Non-pigmented ciliary epithelial cell (primary cell): ENCODE measurements around the gene NAA20.

Source experiments
- DNase-seq: peaks from one replicate; pipeline ENCODE4 v3.0.0-alpha.2; 2010; ENCODE audit warnings: low read depth

Gene NAA20

GRCh38 chr20:20019123-20019522 is 2.0 kb downstream of the NAA20 start:
- no peak for DNase-seq

- no peak for DNase-seq
Measured at GRCh38 chr20:20020908-20021307, 3.7 kb downstream of the NAA20 start.

GRCh38 chr20:20021835-20022234 is 4.7 kb downstream of the NAA20 start:
- DNase-seq = no peak

DNA sequence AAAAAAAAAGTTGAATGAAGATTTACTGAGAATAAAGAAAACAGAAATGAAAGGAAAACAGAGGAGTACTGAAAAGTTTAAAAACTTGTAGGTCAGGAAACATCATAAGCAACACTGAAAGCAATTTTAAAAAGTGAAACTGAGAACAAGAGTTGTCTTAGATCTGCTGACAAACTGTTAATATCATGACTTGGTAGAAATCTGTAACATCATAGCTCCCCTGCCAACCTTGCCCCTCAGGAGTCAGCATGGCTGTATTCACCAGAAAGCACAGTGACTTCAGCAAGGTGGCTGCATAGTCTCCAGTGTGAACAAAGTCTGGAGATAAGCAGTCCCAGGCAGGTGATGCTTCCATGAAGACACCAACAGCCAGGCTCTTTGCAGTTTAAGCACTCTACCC is 5.3 kb downstream of the NAA20 start:
- no peak for DNase-seq

DNA sequence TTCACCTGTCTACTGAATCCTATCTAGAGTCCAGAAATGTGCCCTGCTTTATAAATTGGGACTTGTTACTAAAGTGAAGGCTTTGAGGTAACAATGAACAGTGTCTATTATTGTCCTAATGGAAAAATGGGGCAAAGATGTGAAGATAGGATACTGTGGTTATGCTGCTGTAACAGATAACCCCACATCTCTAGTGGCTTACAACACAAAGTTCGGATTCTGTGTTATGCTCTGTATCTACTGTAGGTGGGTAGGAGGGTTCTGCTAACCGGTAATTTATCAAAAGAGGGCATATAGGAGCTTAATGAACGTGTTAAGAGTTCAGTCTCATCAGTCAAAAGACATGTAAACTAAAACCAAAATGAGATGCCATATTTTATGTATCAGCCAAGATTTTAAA is 6.2 kb downstream of the NAA20 start:
- no peak for DNase-seq

DNA sequence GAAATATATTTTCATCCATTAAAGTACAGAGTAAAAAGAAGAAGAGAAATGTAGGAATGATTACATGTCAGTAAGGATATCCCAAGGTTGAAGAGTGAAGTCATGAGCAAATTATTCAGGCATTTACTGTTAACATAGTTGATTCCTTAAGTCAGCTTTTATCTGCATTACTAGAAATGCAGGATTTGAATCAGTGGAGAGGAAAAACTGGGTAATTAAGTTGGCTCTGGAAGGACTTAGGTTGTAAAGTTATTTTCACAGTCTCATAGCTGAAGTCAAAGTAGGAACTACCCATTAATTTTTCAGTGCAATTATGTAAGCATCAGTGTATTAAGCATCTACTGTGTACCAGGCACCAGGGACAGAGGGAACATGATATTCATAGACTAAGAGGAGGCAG is 7.8 kb downstream of the NAA20 start:
- DNase-seq = no peak

- no peak for DNase-seq
Measured at GRCh38 chr20:20027284-20027683, 10.1 kb downstream of the NAA20 start.

DNA sequence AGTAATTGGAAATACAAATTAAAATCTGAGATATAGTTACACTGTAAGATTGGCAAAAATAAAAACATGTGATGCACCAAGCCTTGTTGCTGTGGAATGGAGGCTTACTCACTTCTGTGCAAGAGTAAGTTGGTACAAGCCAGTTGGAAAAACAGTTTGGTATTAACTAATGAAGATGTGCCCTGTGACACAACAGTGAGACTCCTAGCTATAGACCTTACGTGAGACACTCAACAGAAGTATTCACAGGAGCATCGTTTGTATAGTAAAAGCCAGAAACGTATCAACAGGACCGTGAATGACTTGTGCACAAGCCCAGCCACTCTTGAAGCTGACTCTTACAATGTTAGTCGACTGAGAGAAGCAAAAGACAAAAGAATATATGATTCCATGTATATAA is 14.6 kb downstream of the NAA20 start:
- no peak for DNase-seq

GRCh38 chr20:20034486-20034885 is 17.3 kb downstream of the NAA20 start:
- DNase-seq = no peak

DNA sequence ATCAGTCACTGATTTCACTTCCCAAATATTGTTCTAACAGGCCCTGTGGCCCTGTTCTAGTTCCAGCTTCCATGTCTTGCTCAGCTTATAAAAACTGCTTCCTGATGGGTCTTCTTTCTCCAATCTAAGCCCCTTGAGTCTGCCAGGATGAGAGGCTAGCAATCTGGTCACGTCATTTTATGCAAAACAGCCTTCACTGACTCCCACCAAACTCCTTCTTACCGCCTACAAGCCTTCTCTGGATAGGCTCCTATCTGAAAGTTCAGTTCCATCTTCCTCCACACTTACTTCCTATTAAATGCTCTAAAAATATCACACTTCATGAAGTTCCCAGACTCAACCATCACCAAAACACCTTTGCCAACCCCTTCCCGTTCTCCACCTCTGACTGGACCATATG is 19.6 kb downstream of the NAA20 start:
- DNase-seq = no peak

DNA sequence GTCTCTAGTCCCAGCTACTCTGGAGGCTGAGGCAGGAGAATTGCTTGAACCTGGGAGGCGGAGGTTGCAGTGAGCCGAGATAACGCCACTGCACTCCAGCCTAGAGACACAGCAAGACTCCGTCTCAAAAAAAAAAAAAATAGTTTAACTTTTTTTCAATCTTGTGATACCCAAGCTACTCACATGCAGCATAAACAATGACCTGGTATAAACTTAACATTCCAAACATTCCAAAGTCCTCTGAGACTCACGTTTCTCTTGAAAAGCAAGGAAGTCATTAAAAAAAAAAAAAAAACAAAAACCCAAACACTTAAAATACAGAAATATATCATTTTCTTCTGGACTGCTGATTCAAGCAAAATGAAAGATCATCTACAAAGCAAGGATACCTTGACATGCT is 20.8 kb downstream of the NAA20 start:
- DNase-seq = no peak

DNA sequence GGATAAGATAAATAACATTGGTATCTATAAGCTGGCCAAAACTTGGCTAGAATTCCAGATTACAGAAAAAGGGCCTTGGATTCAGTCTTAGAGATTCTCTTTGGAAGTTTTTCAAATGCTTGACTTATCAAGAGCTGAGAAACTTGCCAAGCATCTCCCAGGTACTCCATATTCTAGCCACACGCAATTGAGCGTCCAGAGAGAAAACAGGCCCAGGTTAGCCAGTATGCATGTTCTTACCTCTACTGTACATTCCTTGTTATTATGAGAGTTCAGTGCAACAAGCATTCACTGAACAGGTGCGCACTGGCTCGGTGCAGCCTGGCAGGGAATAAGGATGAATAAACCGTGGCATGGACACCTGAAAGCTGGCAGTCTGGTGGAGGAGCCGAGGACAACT is 21.4 kb downstream of the NAA20 start:
- DNase-seq = no peak

DNA sequence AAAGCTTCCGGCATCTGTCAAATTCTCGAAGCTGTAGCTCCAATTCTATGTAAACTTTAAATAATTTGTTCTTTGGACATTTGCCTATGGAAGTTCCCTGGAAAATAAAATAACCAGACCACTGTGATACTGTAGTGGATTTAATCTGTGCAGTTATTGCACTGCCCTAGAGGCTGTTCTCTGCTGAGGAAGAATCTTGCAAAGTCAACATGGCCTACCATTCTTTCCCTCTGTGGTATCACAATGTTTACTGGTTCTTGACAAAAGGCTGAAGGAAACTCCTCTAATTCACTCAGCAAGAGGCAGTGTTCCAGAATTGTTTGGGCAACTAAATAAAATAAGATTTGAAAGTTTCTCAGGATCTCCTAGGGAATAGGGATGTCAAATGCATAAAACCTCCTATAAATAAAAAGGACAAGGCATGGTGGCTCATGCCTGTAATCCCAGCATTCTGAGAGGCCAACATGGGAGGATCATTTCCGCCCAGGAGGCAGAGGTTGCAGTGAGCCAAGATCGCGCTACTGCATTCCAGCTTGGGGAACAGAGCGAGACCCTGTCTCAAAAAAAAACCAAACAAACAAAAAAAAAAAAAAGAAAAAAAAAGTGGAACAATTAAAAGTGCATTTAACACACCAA is 22.7 kb downstream of the NAA20 start:
- no peak for DNase-seq

GRCh38 chr20:20051767-20052073 is 34.6 kb downstream of the NAA20 start:
- DNase-seq = no peak

GRCh38 chr20:20052074-20052970 is 35.2 kb downstream of the NAA20 start, which contains the start of the genes CFAP61 and CRNKL1:
Gene CFAP61, plus strand, starts transcription at chr20:20052532. Its CDS starts 4,122 bp downstream, at chr20:20056654.
Gene CRNKL1, minus strand, starts transcription at chr20:20052466. Its CDS starts 124 bp downstream, at chr20:20052342.
- peak; percentile 82 for DNase-seq

DNA sequence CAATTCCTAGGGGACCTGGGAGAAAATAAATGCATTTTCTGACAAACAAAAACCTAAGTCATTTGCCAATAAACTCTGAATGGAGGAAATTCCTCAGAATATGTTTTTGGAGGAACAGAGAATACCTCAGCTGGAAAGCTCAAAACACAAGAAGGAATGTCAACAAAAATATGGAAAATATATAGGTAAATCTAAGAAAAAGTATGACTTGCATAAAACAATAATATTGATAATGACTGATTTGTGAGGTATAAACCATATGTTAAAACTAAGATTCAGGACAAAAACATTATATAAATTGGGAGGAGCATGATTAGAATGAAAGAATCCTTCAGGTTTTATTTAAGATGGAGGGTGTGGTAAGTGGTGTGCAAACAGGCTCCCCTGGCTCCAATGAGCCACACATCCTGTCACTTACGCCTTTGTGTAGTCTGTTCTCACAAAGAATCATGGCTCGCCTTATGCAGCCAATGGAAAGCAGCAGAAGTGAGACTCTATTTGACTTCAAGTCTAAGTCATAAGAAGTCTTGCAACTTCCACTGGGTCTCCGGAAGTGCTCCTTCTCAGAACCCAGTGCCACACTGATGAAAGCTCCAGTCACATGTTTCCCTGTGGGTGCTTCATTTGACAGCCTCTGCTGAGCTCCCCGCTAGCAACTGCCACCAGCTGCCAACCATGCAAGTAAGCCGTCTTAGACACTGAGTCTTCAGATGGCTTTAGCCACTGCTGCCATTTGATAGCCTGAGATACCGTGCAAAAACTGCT is 43.3 kb downstream of the NAA20 start:
- DNase-seq = no peak

- no peak for DNase-seq
Measured at GRCh38 chr20:20063941-20064702, 47.0 kb downstream of the NAA20 start.

GRCh38 chr20:20065361-20065760 is 48.2 kb downstream of the NAA20 start:
- DNase-seq = no peak

GRCh38 chr20:20070871-20071726 is 53.9 kb downstream of the NAA20 start:
- no peak for DNase-seq

DNA sequence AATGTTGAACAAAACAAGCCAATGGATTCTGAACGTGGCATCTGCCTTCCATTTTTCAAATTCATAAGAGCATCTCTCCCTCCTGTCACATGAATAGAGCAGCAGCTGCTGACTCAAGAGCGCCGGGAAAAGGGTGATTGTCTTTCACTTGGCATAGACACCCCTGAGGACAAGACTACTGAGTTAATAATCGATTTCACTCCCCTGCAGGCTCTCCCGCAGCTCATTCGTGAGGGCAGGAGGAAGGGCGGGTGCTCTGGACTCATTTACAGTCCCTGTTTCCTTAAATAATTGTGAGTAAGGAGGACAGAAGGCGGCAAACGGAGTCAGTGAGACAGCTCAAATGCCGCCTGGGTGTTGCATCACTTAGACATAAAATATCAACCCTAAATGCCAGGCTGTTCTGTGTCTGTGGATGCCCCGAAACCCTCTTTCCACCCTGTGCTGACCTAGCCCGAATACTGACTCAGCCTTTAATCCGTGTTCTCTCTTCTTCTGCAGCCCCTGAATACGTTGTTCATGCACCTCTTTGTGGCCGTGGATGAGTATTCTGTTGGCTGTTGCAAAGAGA is 56.7 kb downstream of the NAA20 start:
- no peak for DNase-seq

DNA sequence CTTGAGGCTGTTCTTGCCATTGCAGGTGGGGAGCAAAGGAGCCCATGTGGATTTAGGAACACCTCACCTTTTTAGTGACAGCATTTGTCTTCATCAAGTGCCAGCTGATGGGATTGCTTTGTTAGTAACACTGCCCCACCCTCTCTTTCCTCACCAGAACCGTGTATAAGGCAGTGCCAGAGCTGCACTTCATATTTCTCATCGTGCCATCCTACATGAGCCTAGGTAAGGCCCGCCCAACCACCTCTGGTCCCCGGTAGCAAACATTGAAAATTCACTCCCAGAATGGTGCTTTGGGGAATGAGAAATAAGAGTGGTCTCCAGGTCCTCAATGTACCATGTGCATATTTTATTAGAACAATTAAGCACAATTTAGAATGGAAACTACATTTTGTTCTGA is 57.9 kb downstream of the NAA20 start:
- DNase-seq = no peak
